KMS-11 (cell line): ENCODE results near the gene ARMC6.

Source experiments
- H2AFZ ChIP-seq: fragments of 200-600 bp; sonication (generic); 2 replicates; pipeline ENCODE4 v1.6.1; 2016; ENCODE audit warnings: antibody characterized with exemption, mixed run types, low read depth
- H3K27ac ChIP-seq: fragments of 200-600 bp; sonication (generic); 2 replicates; pipeline ENCODE4 v1.6.1; 2016; ENCODE audit warnings: mild to moderate bottlenecking, mixed run types
- H3K27me3 ChIP-seq: fragments of 200-600 bp; sonication (generic); 2 replicates; pipeline ENCODE4 v1.6.1; 2017; ENCODE audit warnings: mild to moderate bottlenecking, low read depth, mixed run types, moderate library complexity; ENCODE audit not compliant: insufficient read depth
- H3K36me3 ChIP-seq: fragments of 200-600 bp; sonication (generic); 2 replicates; pipeline ENCODE4 v1.6.1; 2017; ENCODE audit warnings: mild to moderate bottlenecking, mixed run types; ENCODE audit not compliant: insufficient read depth
- H3K4me1 ChIP-seq: fragments of 200-600 bp; sonication (generic); 2 replicates; pipeline ENCODE4 v1.6.1; 2016; ENCODE audit warnings: mild to moderate bottlenecking, low read depth, mixed run types; ENCODE audit not compliant: poor library complexity, severe bottlenecking
- H3K4me2 ChIP-seq: fragments of 200-600 bp; sonication (generic); 2 replicates; pipeline ENCODE4 v1.7.0; 2016; ENCODE audit warnings: mild to moderate bottlenecking, mixed run types
- H3K4me3 ChIP-seq: fragments of 200-600 bp; sonication (generic); IDR thresholded peaks from 2 replicates; pipeline ENCODE4 v1.6.1; 2017; ENCODE audit warnings: low read depth, low read length, mixed read lengths; ENCODE audit not compliant: insufficient read depth
- H3K79me2 ChIP-seq: fragments of 200-600 bp; sonication (generic); 2 replicates; pipeline ENCODE4 v1.6.1; 2016; ENCODE audit warnings: low read depth, mixed run types; ENCODE audit not compliant: insufficient read depth
- H3K9ac ChIP-seq: fragments of 200-600 bp; sonication (generic); 2 replicates; pipeline ENCODE4 v1.6.1; 2016; ENCODE audit warnings: mild to moderate bottlenecking, mixed run types
- H4K20me1 ChIP-seq: fragments of 200-600 bp; sonication (generic); 2 replicates; pipeline ENCODE4 v1.6.1; 2016; ENCODE audit warnings: mild to moderate bottlenecking, mixed run types; ENCODE audit not compliant: insufficient read depth
- TF ChIP-seq, protein P1 (sequence below): fragments of 200-600 bp; sonication (generic); conservative IDR thresholded peaks from 2 replicates; pipeline ENCODE4 v1.6.1; 2017; ENCODE audit warnings: low read depth, mild to moderate bottlenecking, antibody characterized with exemption, low read length, moderate library complexity, mixed read lengths

Gene ARMC6

DNA sequence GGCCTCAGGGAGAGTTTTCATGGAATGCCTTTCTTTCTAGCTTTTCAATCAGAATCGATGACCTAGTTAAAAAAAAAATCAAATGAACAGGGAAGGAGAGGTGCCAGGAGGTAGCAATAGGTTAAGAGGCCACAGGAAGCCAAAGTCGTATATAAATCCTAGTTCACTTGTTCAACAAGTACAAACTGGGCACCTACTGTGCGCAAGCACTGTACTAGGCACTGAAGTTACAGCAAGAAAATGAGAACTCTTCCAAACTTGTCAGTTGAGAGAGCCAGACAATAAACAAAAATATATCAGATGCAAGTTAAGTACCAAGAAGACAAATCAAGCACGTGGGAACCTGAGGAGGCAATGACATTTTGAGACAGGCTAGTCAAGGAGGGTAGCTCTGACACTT is 6.2 kb upstream of the ARMC6 start:
- no peak overlapping the region for H3K4me3 ChIP-seq
- TF ChIP-seq, protein P1, sequence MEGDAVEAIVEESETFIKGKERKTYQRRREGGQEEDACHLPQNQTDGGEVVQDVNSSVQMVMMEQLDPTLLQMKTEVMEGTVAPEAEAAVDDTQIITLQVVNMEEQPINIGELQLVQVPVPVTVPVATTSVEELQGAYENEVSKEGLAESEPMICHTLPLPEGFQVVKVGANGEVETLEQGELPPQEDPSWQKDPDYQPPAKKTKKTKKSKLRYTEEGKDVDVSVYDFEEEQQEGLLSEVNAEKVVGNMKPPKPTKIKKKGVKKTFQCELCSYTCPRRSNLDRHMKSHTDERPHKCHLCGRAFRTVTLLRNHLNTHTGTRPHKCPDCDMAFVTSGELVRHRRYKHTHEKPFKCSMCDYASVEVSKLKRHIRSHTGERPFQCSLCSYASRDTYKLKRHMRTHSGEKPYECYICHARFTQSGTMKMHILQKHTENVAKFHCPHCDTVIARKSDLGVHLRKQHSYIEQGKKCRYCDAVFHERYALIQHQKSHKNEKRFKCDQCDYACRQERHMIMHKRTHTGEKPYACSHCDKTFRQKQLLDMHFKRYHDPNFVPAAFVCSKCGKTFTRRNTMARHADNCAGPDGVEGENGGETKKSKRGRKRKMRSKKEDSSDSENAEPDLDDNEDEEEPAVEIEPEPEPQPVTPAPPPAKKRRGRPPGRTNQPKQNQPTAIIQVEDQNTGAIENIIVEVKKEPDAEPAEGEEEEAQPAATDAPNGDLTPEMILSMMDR = no peak
- H3K79me2 ChIP-seq = peaks cover 57% of the 10 kb centered on the region
- peaks cover 13% of the 10 kb centered on the region; the same call in 1 of the 2 replicates for H3K36me3 ChIP-seq
- H2AFZ ChIP-seq = no peak overlapping the region
- H3K4me2 ChIP-seq = no peak overlapping the region
- H3K9ac ChIP-seq = no peak overlapping the region
- H3K27ac ChIP-seq = no peak overlapping the region
- H3K27me3 ChIP-seq = no peaks in the 10 kb centered on the region
- H4K20me1 ChIP-seq = 0 out of 2 replicates have a peak, but pooled peaks cover 3% of the 10 kb centered on the region
- H3K4me1 ChIP-seq = peaks cover 13% of the 10 kb centered on the region

- TF ChIP-seq, protein P1 = no peak
- H3K27me3 ChIP-seq = no peaks in the 10 kb centered on the region
- peaks cover 56% of the 10 kb centered on the region for H3K79me2 ChIP-seq
- no peak overlapping the region for H3K9ac ChIP-seq
- H3K4me1 ChIP-seq = peaks cover 16% of the 10 kb centered on the region
- no peak overlapping the region for H3K27ac ChIP-seq
- no peak overlapping the region for H2AFZ ChIP-seq
- no peak overlapping the region for H3K4me2 ChIP-seq
- H4K20me1 ChIP-seq = 0 out of 2 replicates have a peak, but pooled peaks cover 3% of the 10 kb centered on the region
- no peak overlapping the region for H3K4me3 ChIP-seq
- peaks cover 13% of the 10 kb centered on the region; the same call in 1 of the 2 replicates for H3K36me3 ChIP-seq
These were observed 4.9 kb upstream of the ARMC6 start for GRCh38 chr19:19028526-19028925.

GRCh38 chr19:19031891-19032290 is 1.5 kb upstream of the ARMC6 start:
- no peak overlapping the region for H3K27ac ChIP-seq

DNA sequence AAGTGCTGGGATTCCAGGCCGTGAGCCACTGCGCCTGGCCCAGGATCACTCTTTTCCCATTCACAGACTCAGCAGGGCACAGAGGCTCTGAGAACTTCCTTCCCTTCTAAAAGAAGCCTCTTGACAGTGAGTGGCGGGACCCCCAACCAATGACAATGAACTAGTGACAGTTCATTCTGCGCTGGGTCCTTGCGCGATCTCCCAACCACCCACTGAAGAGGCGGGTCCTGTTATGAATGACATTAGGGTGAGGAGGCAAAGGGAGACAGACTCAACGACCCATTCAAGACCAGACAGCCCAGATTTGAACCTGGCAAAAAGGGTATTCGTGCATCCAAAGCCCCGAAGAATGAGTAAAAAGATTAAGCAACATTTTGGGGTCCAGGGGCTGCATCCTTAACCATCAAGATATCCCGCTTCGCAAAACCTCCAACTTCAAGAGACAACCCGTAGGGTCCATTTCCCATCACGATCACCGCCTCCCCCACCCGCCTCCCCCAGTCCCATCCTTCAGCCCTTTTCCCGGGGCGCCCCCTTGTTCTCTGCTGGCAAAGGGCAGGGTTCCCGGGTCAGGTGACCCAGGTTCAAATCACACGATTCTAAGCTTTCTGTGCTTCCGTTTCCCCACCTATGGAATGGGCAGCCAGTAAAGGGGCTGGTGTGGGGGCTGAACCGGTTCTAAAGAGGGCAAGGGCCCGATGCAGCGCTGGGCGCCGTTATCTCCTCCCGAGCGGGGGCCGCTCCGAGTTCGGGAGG is 805 bp upstream of the ARMC6 start:
- Histone ChIP-seq H3K79me2 (peaks cover 60% of the 10 kb centered on the region), H3K36me3 (peaks cover 3% of the 10 kb centered on the region; the same call in 1 of the 2 replicates), H3K27me3 (no peaks in the 10 kb centered on the region), H3K4me3 (no peak overlapping the region), H4K20me1 (no peaks in the 10 kb centered on the region), H3K9ac (peak overlapping the region; percentile 89), H3K4me2 (peak overlapping the region; percentile 87), H2AFZ (peak overlapping the region; percentile 87; the same call in 1 of the 2 replicates), H3K4me1 (peaks cover 24% of the 10 kb centered on the region), H3K27ac (peak overlapping the region; percentile 92)
- TF ChIP-seq, protein P1 = no peak

More at GRCh38 chr19:19031891-19032290, 1.5 kb upstream of the ARMC6 start:
- no peaks in the 10 kb centered on the region for H3K36me3 ChIP-seq
- no peak overlapping the region for H2AFZ ChIP-seq
- H3K4me2 ChIP-seq = peak overlapping the region; percentile 87
- no peaks in the 10 kb centered on the region for H3K27me3 ChIP-seq
- peaks cover 66% of the 10 kb centered on the region for H3K79me2 ChIP-seq
- TF ChIP-seq, protein P1 = no peak
- no peak overlapping the region for H3K9ac ChIP-seq
- no peak overlapping the region for H3K4me3 ChIP-seq
- H4K20me1 ChIP-seq = 0 out of 2 replicates have a peak, but pooled peaks cover 3% of the 10 kb centered on the region
- H3K4me1 ChIP-seq = peaks cover 24% of the 10 kb centered on the region
